Fibroblast of villous mesenchyme (primary cell): ENCODE measurements around the gene TSACC. TPM values are rescaled to one million over a fixed set of nuclear protein-coding genes. Genes with fewer than 3 reads are reported as not detected.

Source experiments
- DNase-seq: peaks from one replicate; pipeline ENCODE4 v3.0.0-alpha.2; 2010; ENCODE audit warnings: low read depth
- H3K4me3 ChIP-seq: 2 replicates; pipeline ENCODE4 v1.5.1; 2011; ENCODE audit warnings: low read depth, mild to moderate bottlenecking, low read length
- CTCF ChIP-seq: IDR thresholded peaks from 2 replicates; pipeline ENCODE4 v1.5.1; 2012; ENCODE audit warnings: low read depth, mild to moderate bottlenecking, low read length; ENCODE audit not compliant: insufficient read depth
- total RNA-seq: library from RNA; depleted of rRNA; stranded (reverse); fragments of >200 nt; gene quantifications from 2 replicates; pipeline ENCODE4 v1.2.3, GENCODE V29; 2012

TSACC gene
- total RNA-seq, 1 donor: not detected

DNA sequence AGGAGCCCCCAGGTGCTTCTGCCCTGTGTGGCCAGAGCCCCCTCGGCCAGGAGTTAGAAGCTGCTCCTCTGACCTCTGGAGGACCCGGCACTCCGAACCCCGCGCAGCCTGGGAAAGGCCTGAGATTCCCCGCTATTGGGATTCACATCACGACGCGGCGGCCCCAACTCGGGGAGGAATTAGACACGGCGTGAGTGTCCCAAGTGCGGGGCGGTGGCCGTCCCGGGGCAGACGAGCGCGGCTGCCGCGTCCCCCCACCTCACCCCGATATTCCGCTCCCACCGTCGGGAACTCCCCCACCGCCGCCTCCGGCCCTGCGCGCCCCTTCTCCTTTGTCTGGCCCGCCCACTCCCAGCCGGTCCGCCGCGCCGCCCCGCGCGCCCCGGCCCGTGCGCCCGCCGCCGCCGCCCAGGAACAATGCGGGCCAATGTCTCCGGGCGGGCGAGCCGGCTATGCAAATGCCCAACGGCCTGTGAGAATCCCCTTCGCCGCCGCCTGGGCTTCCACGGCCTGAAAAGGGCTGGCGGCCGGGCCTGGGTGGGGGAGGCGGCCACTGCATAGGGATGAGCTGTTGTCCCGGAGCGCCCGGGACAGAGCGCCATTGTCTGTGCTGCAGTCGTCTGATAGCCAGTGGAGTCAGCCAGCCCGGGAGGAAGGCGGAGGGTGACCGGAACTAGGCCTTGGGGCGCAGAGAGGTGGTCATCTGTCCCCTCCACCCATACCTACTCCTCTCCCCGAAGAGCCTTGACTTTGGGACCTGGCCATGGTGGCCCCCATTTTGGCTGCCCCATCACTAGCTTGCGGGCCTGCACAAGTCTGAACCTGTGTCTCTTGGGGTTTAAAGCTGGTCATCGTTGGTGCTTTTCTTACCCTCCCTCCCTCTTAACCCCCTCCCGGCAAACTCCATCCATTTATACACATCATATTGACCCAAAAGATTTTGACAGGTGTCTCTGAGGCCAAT is 50.1 kb downstream of the TSACC start:
- no peak for TF ChIP-seq CTCF
- H3K4me3 ChIP-seq: no peak overlapping the region
- DNase-seq: no peak

DNA sequence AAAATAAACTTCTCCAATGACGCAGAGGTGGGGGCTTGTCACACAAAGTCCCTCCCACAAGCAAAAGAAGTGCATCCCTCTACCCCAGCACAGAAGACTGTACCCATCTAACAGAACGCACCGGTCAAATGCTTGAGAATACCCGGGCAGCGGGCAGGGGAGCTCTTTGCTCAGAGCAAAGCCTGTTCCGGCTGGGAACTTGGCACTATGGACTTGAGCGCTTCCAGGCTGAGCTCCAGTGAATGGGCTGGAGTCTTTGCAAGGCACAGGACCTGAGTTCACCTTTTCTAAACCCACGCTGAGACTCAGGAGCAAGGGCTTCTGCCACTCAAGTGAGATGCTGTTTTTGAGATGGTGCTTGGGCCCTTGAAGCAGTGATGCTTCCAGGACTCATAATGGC is 51.0 kb downstream of the TSACC start:
- no peak for DNase-seq
- TF ChIP-seq CTCF: no peak
- H3K4me3 ChIP-seq: no peak overlapping the region

- H3K4me3 ChIP-seq: no peak overlapping the region
- DNase-seq: no peak
- TF ChIP-seq CTCF: no peak
These were observed 52.4 kb downstream of the TSACC start for GRCh38 chr1:156390469-156391365.

DNA sequence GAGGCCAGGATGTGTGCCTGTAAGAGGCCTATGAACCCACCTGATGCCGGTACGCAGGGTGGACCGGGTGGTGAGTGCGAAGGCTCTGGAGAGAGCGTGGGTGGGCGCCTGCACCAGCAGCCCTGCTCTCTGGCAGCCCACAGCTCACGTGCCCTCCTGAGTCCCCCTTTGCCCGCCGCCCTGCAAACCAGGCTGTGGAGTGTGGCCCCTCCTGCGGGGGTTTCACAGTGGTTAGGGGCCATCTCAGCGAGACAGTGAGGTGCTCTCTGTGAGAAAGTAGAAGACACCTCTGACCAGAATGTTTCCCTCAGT is 53.0 kb downstream of the TSACC start:
- DNase-seq: no peak
- no peak overlapping the region for H3K4me3 ChIP-seq
- TF ChIP-seq CTCF: no peak

DNA sequence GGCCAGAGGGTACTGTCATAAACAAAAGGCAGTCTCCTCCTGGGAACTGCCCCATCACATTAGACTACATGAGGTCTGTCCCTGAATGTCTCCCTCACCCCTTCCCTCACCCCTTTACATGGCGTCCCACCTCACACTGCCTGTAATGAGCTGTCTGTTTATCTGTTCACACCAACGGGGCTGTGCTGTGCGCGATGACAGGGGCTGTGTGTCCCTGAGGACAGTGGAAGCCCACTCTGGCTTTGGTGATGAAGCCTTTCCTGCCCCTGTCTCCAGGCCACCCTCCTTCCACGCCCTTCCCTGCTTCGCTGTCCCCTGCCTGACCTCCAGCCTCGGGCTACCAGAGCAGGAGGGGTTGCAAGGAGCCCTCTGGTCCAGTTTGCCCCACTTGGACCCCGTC is 53.4 kb downstream of the TSACC start:
- DNase-seq: no peak
- no peak overlapping the region for H3K4me3 ChIP-seq
- no peak for TF ChIP-seq CTCF

DNA sequence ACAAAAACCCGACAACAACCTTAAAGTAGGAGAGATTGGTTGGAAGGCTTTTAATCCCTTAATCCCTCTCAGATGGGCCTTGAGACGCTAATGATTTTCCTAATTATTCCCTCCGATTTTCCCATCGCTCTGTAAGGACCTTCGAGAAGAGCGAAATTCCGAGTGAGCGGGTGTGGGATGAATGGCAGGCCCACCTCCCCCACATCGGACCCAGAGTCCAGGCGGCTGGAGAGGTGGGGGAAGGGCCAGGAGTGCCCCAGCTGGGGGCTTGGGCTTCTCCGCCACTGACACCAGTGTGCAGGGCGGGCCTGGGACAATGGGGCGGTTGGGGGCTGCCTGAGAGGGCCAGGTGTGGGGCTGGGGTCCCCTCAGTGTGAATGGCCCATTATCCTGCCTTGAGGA is 54.1 kb downstream of the TSACC start:
- TF ChIP-seq CTCF: no peak
- DNase-seq: no peak
- H3K4me3 ChIP-seq: no peak overlapping the region
